SW480 (cell line): ENCODE measurements around the gene POR.
"Not testable (repeated sequence)": the region's sequence is repeated elsewhere in the genome, so short reads cannot be mapped to it uniquely, and the experiment has no call there.

Source experiments
- DNase-seq: peaks from one replicate; pipeline ENCODE4 v3.0.0-alpha.2; 2016; ENCODE audit warnings: low spot score

The POR gene

DNA sequence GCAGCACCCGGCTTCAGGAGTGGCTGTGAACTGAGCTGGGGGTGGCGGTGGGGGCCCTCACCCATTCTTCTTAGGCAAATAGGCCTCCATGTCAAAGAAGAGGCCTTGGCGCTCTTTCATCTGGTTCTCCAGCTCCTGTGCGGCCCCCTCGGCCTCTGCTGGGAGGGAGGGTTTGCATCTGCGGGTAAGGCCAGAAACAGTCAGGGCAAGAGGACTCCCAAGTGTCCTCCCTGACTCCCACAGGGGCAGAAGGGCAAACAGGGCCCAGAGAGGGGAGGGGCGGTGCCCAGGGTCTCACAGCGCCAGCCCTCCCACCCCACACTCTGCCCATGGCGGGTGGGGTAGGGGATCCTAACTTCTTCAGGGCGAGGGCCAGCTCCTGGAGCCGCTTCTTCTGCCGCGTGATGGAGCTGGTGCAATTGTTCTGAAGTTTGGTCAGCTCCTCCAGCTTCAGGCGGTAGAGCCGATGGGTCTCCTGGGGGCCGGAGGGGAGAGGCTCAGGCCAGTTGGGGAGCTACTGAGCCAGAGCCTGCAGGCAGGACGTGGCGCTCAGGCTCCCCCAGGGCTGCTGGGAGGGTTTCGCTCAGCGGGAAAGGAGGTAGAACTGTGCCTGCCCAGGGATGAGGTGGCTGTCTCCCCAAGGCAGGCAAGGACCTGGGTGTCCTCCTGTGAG lies 77.3 kb downstream of the POR start:
- no peak for DNase-seq

DNA sequence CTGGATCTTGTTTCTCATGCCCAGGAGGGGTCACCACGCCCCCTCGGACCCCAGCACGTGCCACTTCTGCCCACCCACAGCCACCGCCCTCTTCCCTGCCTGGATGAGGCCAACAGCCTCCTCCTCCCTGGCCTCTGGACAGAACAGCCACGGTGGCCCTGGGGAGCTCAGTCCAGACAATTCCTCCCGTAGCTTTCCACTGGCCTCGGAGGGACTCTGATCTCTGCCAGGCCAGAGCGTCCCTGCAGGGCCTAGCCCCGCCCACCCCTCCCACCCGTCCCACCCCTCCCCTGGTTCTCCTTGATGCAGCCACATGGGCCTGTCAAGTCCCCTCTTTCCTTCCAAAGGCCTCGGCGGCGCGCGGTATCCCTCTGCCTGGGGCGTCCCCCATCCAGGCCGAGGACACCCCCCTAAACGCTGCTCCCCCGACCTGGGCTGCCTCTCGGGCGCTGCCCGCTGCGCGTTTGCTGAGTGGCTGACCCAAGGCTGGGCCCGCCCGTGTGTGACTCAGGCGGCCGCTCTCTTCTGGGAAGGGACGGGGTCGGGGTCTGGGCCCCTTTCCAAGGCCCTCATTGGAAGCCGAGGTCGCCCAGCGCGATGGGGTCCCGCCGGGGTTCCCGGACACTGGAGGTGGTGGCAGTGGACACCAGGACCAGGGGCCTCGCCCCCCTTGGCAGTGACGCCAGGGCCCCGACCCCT lies 78.9 kb downstream of the POR start:
- peak; percentile 69 for DNase-seq

DNA sequence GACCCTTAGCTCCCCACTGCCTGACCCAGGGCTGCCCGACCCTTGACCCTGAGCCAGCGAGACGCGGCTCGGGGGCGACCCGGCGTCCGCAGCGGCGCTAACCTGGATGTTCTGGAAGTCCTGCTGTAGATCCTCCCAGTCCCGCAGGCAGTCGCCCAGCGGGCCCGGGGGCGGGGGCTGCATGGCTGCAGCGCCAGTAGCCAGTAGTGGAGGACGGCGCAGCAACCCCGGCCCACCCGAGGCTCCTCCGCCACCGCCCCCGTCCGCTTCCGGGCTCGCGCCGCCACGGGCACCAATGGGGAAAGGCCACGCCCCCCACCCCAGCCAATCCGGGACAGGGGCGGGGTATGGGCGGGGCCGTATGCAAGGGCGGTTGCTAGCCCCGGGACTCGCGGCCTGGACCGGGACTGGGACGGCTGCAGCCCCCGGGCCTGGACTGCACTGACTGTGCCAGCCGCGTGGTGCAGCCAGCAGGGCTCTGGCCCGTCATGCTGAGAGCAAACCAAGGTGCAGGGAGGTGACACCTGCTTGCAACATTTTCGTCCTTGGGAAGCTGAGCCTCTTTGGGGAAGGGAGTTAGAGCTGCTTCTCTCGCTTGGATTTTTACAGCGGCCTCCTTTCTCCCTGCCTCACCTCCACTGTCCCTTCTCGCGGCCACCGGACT lies 79.6 kb downstream of the POR start, which contains the start of gene TMEM120A:
TMEM120A (minus strand) TSS at position 208 of the 664 bp plus-strand sequence; CDS start at position 183, 25 bp downstream.
- peak; percentile 91 for DNase-seq

DNA sequence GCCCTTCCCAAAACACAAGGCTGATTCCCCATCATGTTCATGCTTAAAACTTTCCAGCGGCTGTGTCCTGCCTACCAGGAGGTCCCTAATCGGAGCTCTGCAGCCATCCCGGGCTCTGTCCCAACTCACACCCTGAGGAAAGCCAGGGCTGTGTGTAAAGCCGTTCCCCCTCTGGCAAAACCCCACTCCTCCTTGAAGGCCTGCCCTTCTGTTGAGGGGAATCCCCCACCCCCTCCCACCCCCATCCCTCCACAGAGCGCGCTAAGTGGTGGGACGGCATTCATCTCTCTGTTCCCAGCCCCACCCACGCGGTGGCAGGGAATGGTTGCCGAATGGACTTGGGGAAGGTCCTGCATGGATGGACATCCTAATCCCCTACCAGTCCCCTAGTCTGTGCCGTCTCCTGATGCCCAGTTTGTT lies 80.1 kb downstream of the POR start:
- no peak for DNase-seq

DNA sequence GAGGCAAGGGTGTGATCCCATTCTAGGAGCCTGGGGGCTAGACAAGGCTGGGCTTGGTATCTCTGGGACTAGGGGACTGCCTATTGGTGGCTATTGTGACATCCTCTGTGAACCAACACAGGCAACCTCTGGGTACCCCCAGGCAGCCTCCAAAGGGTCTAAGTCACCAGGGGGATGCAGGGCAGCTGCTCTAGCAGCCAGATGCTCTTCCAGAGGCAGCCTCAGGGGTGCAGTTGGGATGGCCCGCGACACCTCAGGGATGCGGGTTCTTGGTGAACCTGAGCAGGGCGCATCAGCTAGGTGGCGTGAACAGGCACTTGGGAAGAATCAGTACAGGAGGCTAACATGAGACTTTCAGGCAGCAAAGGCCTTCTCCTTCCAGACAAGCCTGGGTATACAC lies 81.0 kb downstream of the POR start:
- no peak for DNase-seq

DNA sequence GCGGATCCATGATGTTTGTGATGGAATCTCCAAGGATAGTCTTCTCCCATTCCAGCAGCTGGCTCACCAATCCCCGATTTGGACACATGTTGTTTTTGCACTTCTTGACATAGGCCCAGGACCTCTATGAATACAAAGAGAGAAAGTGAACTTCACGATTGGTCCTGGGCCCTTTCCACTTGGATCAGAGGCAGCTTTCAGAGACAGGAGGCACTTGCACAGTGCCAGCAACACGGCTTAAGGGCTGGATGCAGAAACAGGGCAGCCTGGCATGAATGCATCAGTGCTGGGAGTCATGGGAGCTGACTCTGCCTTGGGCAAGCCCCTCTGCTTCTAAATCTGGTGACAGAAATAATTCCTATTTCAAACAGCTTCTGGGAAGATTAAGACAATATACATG lies 81.5 kb downstream of the POR start:
- DNase-seq = no peak

DNA sequence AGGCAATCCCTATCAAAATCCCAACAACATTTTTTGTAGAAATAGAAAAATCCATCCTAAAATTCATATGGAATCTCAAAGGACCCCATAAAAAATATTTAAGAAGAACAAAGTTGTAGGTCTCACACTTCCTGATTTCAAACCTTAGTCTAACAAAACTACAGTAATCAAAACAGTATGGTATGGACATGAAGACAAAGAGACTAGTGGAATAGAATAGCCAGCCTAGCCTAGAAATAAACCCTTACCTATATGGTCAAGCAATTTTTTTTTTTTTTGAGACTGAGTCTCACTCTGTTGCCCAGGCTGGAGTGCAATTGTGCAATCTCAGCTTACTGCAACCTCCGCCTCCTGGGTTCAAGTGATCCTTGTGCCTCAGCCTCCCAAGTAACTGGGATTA lies 83.1 kb downstream of the POR start:
- no peak for DNase-seq

DNA sequence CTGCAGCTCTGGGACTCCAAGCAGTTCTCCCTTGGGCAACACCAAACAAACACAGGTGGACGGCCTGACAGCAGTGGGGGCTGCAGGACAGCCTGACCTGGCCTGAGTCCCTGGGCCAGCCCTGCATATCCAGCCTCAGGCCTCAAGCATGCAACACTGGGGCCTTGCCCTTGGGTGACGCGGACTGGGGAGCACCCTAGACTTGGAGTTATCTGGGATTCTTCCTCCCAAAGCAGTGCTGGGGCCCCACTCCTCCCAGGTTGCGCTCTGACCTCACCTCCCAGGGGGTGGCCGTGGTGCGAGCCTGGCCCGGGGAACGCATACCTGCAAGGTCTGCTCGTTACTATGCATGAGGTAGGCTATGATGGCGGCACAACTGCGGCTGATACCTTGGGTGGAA lies 85.6 kb downstream of the POR start:
- no peak for DNase-seq

DNA sequence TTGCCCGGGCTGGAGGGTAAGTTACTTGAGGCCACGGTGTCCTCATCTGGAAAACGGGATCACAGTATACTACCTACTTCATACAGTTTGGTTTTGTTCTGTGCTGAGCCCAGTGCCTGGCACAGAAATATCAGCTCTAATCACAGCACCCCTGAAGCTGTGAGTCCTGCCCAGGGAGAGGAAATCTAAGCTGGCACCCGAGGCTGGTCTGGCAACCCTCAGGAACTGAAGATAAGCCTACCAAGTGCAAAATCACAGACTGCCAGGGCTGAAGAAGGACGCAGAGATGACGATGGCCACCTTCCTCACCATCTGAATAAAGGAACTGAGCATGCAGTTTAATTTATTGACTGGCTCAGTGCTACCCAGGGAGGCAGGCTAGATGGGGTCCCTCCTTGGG lies 87.2 kb downstream of the POR start:
- DNase-seq = no peak

DNA sequence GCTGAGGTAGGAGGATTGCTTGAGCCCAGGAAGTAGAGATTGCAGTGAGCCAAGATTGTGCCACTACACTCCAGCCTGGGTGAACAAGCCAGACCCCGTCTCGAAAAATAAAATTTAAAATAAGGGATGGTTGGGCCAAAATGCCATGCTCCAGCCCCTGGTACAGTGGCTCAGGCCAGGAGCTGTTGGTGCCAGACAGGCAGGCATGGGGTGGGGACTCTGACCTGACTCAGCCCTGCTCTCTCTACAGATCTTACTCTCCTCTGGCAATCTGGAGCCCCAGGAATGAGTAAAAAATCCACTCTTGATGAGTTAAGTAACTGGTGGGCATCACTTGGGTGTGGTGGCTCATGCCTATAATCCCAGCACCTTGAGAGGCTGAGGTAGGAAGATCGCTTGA lies 87.9 kb downstream of the POR start:
- DNase-seq = no peak

DNA sequence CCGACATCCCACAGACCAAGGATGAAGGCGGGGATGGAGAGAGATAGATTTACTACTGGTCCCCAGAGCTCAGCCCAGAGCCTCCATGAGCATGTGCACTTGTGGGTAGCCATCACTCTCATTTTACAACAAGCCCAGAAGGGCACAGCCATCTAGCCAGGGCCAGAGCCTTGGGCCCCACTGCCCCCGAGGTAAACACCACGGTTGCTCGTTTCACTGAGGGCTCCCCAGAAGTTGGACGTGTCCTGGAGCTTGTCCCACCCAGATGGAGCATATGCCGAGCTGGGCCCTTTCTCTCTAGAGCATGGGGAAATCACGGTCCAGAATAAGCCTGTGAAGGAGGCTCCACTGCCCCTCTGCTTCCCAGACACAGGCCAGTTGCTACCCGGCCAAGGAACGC lies 88.4 kb downstream of the POR start:
- DNase-seq = no peak

DNA sequence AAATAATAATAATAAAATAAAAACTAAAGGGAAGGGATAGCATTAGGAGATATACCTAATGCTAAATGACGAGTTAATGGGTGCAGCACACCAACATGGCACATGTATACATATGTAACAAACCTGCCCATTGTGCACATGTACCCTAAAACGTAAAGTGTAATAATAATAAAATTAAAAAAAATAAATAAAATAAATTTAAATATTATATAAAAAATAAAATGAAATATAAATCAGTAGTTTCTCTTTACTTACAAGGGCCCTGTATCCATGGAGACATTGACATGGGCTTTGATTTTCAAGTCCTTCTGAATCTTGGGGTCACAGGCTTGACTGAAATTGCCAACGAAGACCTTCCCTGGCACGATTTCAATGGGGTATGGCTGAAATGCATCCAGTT lies 90.0 kb downstream of the POR start:
- DNase-seq = not testable (repeated sequence)

DNA sequence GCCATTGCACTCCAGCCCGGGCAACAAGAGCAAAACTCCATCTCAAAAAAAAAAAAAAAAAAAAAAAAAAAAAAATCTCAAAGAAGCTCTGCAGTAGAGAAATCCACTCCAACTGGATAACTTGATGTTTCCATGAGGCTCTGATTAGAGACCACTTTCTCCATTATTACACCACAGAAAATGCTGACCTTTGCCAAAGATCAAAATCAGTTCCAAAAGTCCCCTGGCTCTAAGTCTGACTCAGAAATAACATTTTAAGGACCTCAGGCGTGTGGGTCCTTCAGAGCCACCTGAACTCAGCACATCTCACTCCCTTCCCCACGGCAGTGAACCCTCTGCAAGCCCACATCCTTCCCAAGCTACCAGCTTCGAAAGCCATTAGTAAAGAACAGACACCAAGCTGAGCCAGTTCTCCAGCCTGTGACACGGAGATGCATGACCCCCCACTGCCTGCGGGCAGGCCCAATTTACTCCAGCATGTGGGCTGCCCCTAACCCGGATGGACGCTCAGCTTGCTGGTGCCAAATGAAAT lies 93.3 kb downstream of the POR start:
- DNase-seq = no peak

DNA sequence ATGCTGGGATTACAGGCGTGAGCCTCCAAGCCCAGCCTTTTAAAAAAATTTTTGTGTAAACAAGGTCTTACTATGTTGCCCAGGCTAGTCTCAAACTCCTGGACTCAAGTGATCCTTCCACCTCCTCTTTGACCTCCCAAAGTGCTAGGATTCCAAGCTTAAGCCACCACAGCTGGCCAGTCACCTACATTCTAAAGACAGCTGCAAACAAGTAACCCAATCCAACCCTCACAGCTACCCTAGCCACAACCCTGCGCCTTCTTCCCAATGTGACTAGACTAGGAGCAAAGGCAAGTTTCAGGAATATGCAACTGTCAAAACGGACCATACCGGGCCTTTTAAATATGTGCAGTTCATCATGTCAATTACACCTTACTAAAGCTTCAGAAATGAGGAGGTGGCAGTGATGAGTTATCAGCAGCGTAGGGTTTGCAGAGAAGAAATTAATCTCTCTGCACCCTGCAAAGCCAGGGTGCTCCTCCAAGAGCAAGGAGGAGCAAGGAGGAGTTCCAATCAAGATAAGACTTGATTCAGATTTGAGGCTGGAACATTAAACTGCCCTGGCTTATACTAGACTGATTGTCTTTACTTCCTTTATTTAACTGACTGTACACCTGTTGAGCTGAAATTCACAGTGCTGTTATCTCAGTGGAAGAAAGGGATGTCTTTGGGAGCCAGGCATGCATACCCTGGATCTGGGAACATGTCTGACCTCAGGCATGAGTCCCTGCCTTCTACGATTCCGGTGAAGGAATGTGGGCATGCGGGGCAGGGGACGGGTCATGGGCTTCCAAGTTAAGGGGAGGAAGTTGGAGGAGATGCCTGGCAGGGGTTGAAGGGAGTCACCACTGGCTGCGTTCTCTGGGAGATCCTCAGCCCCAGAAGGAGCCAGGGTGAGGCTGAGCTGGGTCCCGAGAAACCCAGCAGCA lies 95.0 kb downstream of the POR start:
- DNase-seq = no peak

DNA sequence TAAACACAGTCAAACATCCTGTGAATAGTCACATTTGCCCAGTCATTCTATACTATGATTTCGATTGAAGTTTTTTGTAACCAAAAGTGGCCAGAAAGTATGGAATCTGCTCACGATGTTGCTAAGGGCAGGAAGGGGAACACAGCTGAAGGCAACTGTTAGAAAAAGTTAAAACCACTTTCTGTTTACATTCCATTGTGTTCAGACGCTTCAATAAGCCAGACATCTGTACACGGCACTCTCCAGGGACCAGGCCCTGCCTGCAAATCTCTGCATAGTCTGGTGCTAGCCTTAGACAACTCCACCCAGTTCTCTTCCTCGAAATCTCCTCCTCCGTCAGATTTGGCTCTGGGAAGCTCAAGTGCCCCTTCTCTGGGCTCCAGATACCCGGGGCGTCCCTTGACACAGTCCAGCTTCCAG lies 96.5 kb downstream of the POR start:
- DNase-seq = no peak

DNA sequence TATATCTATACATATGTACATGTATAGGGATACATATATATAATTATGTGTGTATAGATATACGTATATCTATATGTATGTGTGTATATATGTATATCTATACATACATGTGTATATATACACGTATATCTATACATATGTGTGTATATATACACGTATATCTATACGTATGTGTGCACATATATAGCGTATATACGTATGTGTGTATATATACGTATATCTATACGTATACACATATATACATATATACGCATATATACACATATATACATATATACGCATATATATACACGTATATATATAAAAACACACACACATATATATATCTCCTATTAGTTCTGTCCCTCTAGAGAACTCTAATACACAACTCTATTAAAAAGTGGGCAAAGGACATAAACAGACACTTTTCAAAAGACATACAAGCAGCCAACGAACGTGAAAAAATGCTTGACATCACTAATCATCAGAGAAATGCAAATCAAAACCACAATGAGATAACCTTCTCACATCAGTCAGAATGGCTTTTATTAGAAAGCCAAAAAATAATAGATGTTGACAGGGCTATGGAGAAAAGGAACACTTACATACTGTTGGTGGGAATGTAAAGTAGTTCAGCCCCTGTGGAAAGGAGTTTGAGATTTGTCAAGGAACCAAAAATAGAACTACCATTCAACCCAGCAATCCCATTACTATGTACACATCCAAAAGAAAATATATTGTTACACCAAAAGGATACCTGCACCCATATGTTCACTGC lies 101.4 kb downstream of the POR start:
- DNase-seq = no peak

DNA sequence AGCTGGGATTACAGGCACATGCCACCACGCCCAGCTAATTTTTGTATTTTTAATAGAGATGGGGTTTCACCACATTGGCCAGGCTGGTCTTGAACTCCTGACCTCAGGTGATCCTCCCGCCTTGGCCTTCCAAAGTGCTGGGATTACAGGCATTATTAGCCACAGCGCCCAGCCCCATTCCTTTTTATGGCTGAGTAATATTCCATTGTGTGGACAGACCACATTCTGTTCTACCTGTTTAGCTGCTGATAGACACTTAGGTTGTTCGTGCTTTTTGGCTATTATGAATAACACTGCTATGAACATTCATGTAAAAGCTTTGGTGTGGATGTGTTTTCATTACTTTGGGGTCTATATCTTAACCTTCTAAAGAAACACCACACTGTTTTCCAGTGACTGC lies 103.6 kb downstream of the POR start:
- DNase-seq = not testable (repeated sequence)

DNA sequence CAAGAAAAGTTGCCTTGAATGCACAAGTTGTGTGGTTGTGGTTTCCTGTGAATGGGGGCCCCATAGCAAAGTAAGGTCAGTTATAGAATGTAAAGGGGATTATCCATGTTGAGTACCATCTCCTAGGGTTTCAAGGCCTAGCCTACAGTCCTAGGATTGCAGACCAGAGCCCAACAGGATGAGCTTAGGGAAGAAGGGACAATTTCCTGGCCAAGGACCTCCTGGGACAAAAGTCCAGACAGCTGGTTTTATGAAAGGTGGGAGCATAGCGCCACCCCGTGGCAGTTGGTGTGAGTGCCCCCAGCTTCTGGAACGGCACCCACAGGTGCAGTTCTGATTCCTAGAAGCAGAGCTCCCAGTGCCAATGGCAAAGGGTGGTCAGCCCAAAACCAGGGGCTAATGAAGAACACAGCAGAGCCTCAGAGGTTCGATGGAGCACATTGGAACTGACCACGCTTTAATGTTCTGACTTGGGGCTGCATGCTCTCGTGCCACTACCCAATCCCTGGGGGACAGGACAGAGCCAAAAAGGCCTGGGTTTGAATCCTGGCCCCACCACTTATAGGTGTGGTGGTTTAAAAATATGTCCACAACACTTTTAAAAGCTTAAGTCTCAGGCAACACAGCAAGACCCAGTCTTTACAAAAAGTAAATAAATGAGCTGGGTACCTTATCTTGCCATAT lies 105.2 kb downstream of the POR start:
- peak; percentile 64 for DNase-seq

DNA sequence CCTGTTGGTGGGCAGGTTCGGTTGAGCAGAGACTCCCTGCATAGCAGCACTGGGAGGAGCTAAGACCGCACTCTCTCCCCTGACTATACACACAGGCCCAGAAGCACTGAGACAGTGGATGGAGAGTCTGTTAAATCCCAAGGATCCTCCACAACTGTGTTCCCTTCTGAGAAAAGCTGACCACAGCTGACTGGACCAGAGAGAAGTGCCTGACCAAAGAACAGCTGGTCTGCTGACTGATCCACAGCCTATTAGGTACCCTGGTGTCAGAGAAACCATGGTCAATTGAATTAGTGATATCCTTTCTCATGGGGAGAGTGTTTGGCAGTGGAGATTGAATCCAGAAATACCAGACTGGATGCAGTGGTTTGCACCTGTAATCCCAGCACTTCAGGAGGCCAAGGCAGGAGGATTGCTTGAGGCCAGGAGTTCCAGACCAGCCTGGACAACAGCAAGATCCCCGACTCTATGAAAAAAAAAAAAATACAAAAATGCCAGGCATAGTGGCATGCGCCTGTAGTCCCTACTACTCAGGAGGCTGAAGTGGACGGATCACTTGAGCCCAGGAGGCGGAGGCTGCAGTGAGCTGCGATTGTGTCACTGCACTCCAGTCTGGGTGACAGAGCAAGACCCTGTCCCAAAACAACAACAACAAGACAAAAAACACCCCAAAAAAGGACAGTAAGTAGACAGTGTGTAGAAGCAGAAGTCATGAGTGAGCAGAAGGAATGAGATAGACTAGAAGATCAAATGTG lies 107.2 kb downstream of the POR start:
- DNase-seq = no peak

DNA sequence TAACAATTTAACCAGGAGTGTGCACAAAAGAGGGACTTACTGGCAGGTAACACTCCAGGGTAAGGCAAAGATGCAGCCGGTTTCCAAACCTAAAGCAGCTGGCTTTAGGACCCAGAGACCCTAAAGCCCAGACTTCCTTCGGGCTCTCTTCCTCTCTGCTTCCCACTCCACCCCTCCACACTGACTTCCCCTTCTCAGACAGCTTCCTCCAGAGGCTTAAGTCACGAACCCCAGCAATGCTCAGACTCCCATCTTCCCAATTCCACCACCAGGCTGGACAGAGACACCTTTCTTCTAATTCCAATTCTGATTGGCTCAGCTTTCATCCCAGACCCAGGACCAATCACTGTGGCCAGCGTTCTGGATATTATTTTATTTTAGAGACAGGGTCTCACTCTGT lies 108.0 kb downstream of the POR start:
- no peak for DNase-seq
